Nephron (organoid): ENCODE results near the gene CD48.

Source experiments
- H3K27ac Mint-ChIP-seq, 3 experiments: 2 replicates each; pipeline ENCODE4 v1.8.0; 2020; ENCODE audit warnings: mixed read lengths in 3 of 3, mild to moderate bottlenecking in 2 of 3, moderate library complexity in 1 of 3
- H3K27me3 Mint-ChIP-seq: 2 replicates; pipeline ENCODE4 v1.8.0; 2021; ENCODE audit warnings: low read depth, mild to moderate bottlenecking, moderate library complexity, mixed read lengths
- H3K36me3 Mint-ChIP-seq: 2 replicates; pipeline ENCODE4 v1.8.0; 2020; ENCODE audit warnings: low read depth, mixed read lengths
- H3K4me1 Mint-ChIP-seq: 2 replicates; pipeline ENCODE4 v1.8.0; 2020; ENCODE audit warnings: mixed read lengths
- H3K4me3 Mint-ChIP-seq, 3 experiments: 2 replicates each; pipeline ENCODE4 v1.8.0; 2020; ENCODE audit warnings: mild to moderate bottlenecking in 3 of 3, mixed read lengths in 3 of 3, moderate library complexity in 2 of 3
- H3K9me3 Mint-ChIP-seq: 2 replicates; pipeline ENCODE4 v1.8.0; 2020; ENCODE audit warnings: mixed read lengths
- CTCF ChIP-seq, 3 experiments: fragments of 200-600 bp; sonication (generic); IDR thresholded peaks; one replicate each; pipeline ENCODE4 v1.5.0; 2021; ENCODE audit warnings: antibody characterized with exemption in 3 of 3; ENCODE audit not compliant: unreplicated experiment in 3 of 3

The CD48 gene

GRCh38 chr1:160741092-160741501, 29.5 kb upstream of the CD48 start:
- H3K4me1 Mint-ChIP-seq, result peaks cover 5% of the 10 kb centered on the region
- TF ChIP-seq CTCF (IDR thresholded peaks at IDR 0.05; ENCODE audit: unreplicated experiment in 3 of 3), result no peak
- H3K9me3 Mint-ChIP-seq, result peaks cover 2% of the 10 kb centered on the region
- no peak overlapping the region for H3K4me3 Mint-ChIP-seq
- no peak overlapping the region for H3K27ac Mint-ChIP-seq
- no peaks in the 10 kb centered on the region for H3K27me3 Mint-ChIP-seq
- H3K36me3 Mint-ChIP-seq, result no peaks in the 10 kb centered on the region

DNA sequence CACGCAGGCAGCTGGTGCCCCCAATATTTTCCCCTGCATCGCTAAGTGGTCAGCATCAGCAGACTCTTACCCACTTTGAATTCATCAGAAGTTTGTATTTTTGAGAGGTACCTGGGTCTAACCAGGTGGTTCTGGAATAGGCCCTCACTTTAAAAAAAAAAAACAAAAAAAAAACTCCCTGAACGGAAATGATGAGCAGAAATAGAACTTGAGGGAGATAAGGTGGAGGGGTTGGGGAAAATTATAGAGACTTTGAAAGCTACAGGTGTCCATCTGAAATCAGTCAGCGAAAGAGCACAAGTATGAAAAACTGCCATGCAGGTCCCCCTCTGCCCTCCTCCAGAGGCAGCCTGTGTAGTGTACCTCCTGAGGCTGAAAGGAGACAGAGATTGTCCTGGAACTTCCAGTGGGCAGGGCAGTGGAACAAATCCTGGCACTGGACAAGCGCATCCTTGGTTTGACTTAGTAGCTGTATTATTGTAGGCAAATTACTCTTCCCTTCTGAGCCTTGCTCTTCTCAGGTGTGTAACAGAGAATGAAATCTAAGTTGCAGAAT, 28.6 kb upstream of the CD48 start:
- TF ChIP-seq CTCF (IDR thresholded peaks at IDR 0.05; ENCODE audit: unreplicated experiment in 3 of 3), result no peak
- H3K4me1 Mint-ChIP-seq, result peaks cover 5% of the 10 kb centered on the region
- H3K27ac Mint-ChIP-seq, result no peak overlapping the region
- no peaks in the 10 kb centered on the region for H3K36me3 Mint-ChIP-seq
- H3K27me3 Mint-ChIP-seq, result no peaks in the 10 kb centered on the region
- no peak overlapping the region for H3K4me3 Mint-ChIP-seq
- H3K9me3 Mint-ChIP-seq, result peaks cover 5% of the 10 kb centered on the region

GRCh38 chr1:160739098-160739511, 27.5 kb upstream of the CD48 start, which contains the start of gene SLAMF7:
TSS of gene SLAMF7 (plus strand) at chr1:160739247. CDS start at chr1:160739302, 55 bp downstream.
- no peak for TF ChIP-seq CTCF (IDR thresholded peaks at IDR 0.05; ENCODE audit: unreplicated experiment in 3 of 3)
- no peaks in the 10 kb centered on the region for H3K27me3 Mint-ChIP-seq

DNA sequence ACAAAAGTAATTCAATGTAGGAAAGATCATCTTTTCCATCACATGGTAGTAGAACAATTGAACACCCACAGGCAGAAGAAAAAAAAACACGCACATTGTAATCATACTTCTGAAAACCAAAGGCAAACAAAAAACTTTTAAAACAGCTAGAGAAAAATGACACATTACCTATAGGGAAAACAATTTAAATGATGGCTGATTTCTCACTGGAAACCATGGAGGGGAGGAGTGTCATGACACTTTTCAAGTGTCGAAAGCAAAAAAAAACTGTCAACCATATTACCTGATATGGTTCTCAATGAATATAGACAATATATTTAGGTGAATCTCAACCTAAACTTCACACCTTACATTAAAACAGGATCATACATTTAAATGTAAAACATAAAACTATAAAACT, 26.6 kb upstream of the CD48 start:
- Mint-ChIP-seq H3K4me3 (no peak overlapping the region), H3K9me3 (peaks cover 5% of the 10 kb centered on the region), H3K36me3 (no peaks in the 10 kb centered on the region)

More at GRCh38 chr1:160739098-160739511, 27.5 kb upstream of the CD48 start, which contains the start of gene SLAMF7:
- no peaks in the 10 kb centered on the region for H3K36me3 Mint-ChIP-seq
- no peak within 1 kb of the TSS for H3K27ac Mint-ChIP-seq
- no peaks in the 10 kb centered on the region for H3K4me1 Mint-ChIP-seq
- no peak within 1 kb of the TSS for H3K4me3 Mint-ChIP-seq
- peaks cover 5% of the 10 kb centered on the region for H3K9me3 Mint-ChIP-seq

DNA sequence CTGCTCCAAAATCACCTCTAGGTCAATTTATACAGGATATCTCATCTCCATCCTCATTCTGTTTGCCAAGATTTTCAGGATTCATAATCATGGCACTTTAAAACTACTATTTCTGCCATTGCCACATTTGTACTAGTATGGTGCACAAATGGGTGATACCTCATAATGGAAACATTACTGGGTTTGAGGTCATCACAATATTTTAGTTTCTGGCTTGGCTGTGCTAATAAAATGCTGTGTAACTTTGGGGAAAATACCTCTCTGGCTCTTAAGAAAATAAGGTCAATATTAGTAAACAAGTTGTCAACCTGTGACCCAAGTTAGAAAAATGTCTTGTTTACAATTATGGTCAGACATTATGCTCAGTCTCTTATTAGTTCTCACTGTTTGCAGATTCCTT, 22.7 kb upstream of the CD48 start:
- H3K27me3 Mint-ChIP-seq, result no peaks in the 10 kb centered on the region
- no peaks in the 10 kb centered on the region for H3K36me3 Mint-ChIP-seq
- H3K4me1 Mint-ChIP-seq, result no peaks in the 10 kb centered on the region
- TF ChIP-seq CTCF (IDR thresholded peaks at IDR 0.05; ENCODE audit: unreplicated experiment in 3 of 3), result no peak
- H3K4me3 Mint-ChIP-seq, result no peak overlapping the region
- H3K27ac Mint-ChIP-seq, result no peak overlapping the region
- H3K9me3 Mint-ChIP-seq, result peaks cover 7% of the 10 kb centered on the region

More for the DNA sequence above, 26.6 kb upstream of the CD48 start:
- H3K27ac Mint-ChIP-seq, result no peak overlapping the region
- H3K27me3 Mint-ChIP-seq, result no peaks in the 10 kb centered on the region
- H3K4me1 Mint-ChIP-seq, result no peaks in the 10 kb centered on the region
- no peak for TF ChIP-seq CTCF (IDR thresholded peaks at IDR 0.05; ENCODE audit: unreplicated experiment in 3 of 3)

GRCh38 chr1:160733898-160734297, 22.3 kb upstream of the CD48 start:
- Mint-ChIP-seq H3K4me1 (no peaks in the 10 kb centered on the region), H3K4me3 (no peak overlapping the region), H3K36me3 (no peaks in the 10 kb centered on the region), H3K27me3 (no peaks in the 10 kb centered on the region), H3K27ac (no peak overlapping the region), H3K9me3 (peaks cover 7% of the 10 kb centered on the region)
- no peak for TF ChIP-seq CTCF (IDR thresholded peaks at IDR 0.05; ENCODE audit: unreplicated experiment in 3 of 3)
